Heart right ventricle (tissue), 16 donors: Measurements from ENCODE around the gene GPATCH8. TPM values are rescaled to one million over a fixed set of nuclear protein-coding genes. Genes with fewer than 3 reads are reported as not detected.

ENCODE experiments used
- ATAC-seq, 8 donors: fragments of 200-7000 bp; cut with Tn5 transposase; one replicate each; pipeline ENCODE4 v1.9.1; 2020; ENCODE audit warnings: mild to moderate bottlenecking in 8 of 8, moderate library complexity in 8 of 8, moderate number of reproducible peaks in 1 of 8
- DNase-seq, 2 donors: peaks; one replicate each; pipeline ENCODE4 v3.0.0-alpha.2; 2020
- H3K27ac ChIP-seq, 10 donors: fragments of 200-600 bp; sonication (generic) in 2 of 10; one replicate each; pipeline versions ENCODE4 v1.5.0 to v1.8.0; 2020 to 2022; ENCODE audit warnings: mild to moderate bottlenecking in 3 of 10
- H3K27me3 ChIP-seq, 7 donors: fragments of 200-600 bp; one replicate each; pipeline ENCODE4 v1.8.0; 2021 to 2022; ENCODE audit warnings: mild to moderate bottlenecking in 2 of 7
- H3K36me3 ChIP-seq, 9 donors: fragments of 200-600 bp; sonication (generic) in 1 of 9; one replicate each; pipeline versions ENCODE4 v1.5.0 to v1.8.0; 2020 to 2022; ENCODE audit warnings: mild to moderate bottlenecking in 2 of 9
- H3K4me1 ChIP-seq, 9 donors: fragments of 200-600 bp; sonication (generic) in 1 of 9; one replicate each; pipeline versions ENCODE4 v1.5.0 to v1.8.0; 2020 to 2022; ENCODE audit warnings: mild to moderate bottlenecking in 4 of 9
- H3K4me3 ChIP-seq, 10 donors: fragments of 200-600 bp; sonication (generic) in 2 of 10; one replicate each; pipeline versions ENCODE4 v1.5.0 to v1.8.0; 2020 to 2022; ENCODE audit warnings: mild to moderate bottlenecking in 7 of 10, moderate library complexity in 2 of 10
- H3K9me3 ChIP-seq, 11 donors: fragments of 200-600 bp in 10 of 11; sonication (generic) in 2 of 11; one replicate each; pipeline versions ENCODE4 v1.5.0 to v1.8.0; 2013 to 2022; ENCODE audit warnings: mild to moderate bottlenecking in 2 of 11, control low read depth in 1 of 11, moderate library complexity in 1 of 11
- CTCF ChIP-seq, 9 donors: fragments of 200-600 bp; sonication (generic) in 2 of 9; IDR thresholded peaks; one replicate each; pipeline versions ENCODE4 v1.5.0 to v1.8.0; 2021 to 2022; ENCODE audit warnings: antibody characterized with exemption in 9 of 9, mild to moderate bottlenecking in 5 of 9, moderate library complexity in 1 of 9
- WGBS, 2 donors: extraction: QIAGEN DNeasy Blood & Tissue Kit; methylation state at CpG; one replicate each; pipeline ENCODE4 v1.1.7; 2013; ENCODE audit warnings: inconsistent platforms in 1 of 2; 5-methylcytosine and 5-hydroxymethylcytosine counted together
- intact Hi-C, 10 donors: fragments of 100-400 bp; cut with DNase I; formaldehyde crosslinking; loops; one replicate each; pipeline versions ENCODE4 v1.11.1 to v1.14.2; 2022
- polyA plus RNA-seq, 2 donors: library from polyadenylated mRNA; stranded (reverse); fragments of 200-250 nt; gene quantifications; one replicate each; pipeline ENCODE4 v1.2.3, GENCODE V29; 2013
- total RNA-seq, 10 donors: library from RNA; stranded (reverse); fragmentation: NEBNext Ultra II Directional in 3 of 10; extraction: Animal tissue kit (Norgen Biotek cat#: 25700) in 3 of 10; gene quantifications; one replicate each; pipeline versions ENCODE4 v1.2.1 to v1.2.4, GENCODE V29; 2021 to 2023
- donor health status: Arrhythmogenic right ventricular cardiomyopathy.
- donor health status: ischemic (EF 13 %, LVEDD 7.1; RV severe dilation, severe dysfunction).
- donor health status: healthy with polysubstance abuse.
- donor health status: DM: no; HTN: yes; CAD: no.
- donor health status: DM: no; HTN: no; CAD: no.
- donor health status: ischemic (EF 25% LVEDD 6.9; RV normal size, moderate dysfunction).
- donor health status: ischemic (EF 25% LVEDD 5.7; RV mildly dilated, moderate dysfunction).
- donor health status: healthy.
- donor health status: DM: yes; HTN: yes; CAD: no.
- donor health status: Ischemic cardiomyopathy.
- donor health status: ischemic (EF 35%, LVEDD 5.7; RV mildly dilated, moderate dysfunction).
- donor health status: nonischemic (EF 11% LVEDD 7.7; RV severe dilation, severe dysfunction).
- donor health status: DM: yes; HTN: yes; CAD: no.
- donor health status: PGD.
- donor health status: ischemic (EF 29% LVEDD 5.4; RV normal size, mild dysfunction).
- donor health status: nonischemic (EF 23%, LVEDD 6.1; RV moderate dilation, normal function).

GPATCH8 gene
- total and polyA plus RNA-seq, 12 donors, result 5.8 to 25.1 (median 22.0) TPM

- Histone ChIP-seq H3K9me3 (no peaks in the 10 kb centered on the region), H3K27ac (no peak overlapping the region), H3K27me3 (peaks cover 0 to 25% (median 13%) of the 10 kb centered on the region in 7 donors), H3K4me1 (peaks cover 0 to 28% (median 15%) of the 10 kb centered on the region in 9 donors), H3K36me3 (no peaks in the 10 kb centered on the region), H3K4me3 (no peak overlapping the region)
- DNase-seq, result no peak
- no peak for ATAC-seq
- TF ChIP-seq CTCF (IDR thresholded peaks at IDR 0.05), result no peak
- 74 to 80% methylated on average over 9 of the region's 9 CpGs for WGBS, 2 donors
- intact Hi-C loops, result loop anchor here in 1 of 10 donors (10.0 kb wide), 1 partner anchor 124 kb away; the partner anchor contains the start of gene GPATCH8
Measured at GRCh38 chr17:44380767-44381166, 122.4 kb downstream of the GPATCH8 start.

DNA sequence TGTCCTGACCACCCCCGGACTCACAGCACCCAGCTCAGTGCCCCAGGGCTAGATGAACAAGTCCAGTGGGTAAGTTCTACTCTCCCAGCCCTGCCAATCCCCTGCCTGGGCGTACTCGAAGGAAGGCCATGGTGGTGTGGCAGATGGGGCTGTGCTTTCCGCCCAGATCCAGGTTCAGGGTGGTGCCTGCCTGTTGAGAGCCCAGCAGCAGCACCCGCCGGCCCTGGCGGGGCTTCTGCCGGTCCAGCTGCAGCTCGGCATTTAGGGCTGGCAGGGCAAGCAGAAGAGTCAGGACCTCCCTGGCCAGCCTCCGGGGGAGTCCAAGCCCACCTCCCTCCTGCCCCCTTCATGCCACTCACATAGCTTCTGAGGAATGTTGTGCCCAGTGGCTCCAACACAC lies 123.3 kb downstream of the GPATCH8 start:
- H3K4me1 ChIP-seq, result peaks cover 0 to 28% (median 11%) of the 10 kb centered on the region in 9 donors
- no peak for TF ChIP-seq CTCF (IDR thresholded peaks at IDR 0.05)
- H3K4me3 ChIP-seq, result no peak overlapping the region
- H3K9me3 ChIP-seq, result no peaks in the 10 kb centered on the region
- DNase-seq, result no peak
- H3K36me3 ChIP-seq, result no peaks in the 10 kb centered on the region
- H3K27ac ChIP-seq, result no peak overlapping the region
- H3K27me3 ChIP-seq, result peaks cover 0 to 21% (median 9%) of the 10 kb centered on the region in 7 donors
- intact Hi-C loops, result loop anchor here in 1 of 10 donors (10.0 kb wide), 1 partner anchor 125 kb away; the partner anchor contains the start of gene GPATCH8
- WGBS, 2 donors, result 90 to 94% methylated on average over 10 of the region's 10 CpGs
- no peak for ATAC-seq

- 87 to 88% methylated on average over 14 of the region's 14 CpGs for WGBS, 2 donors
- Histone ChIP-seq H3K4me1 (peaks cover 0 to 30% (median 6%) of the 10 kb centered on the region in 9 donors), H3K36me3 (no peaks in the 10 kb centered on the region), H3K27ac (no peak overlapping the region), H3K27me3 (peaks cover 0 to 9% (median 0%) of the 10 kb centered on the region in 7 donors), H3K4me3 (no peak overlapping the region), H3K9me3 (no peaks in the 10 kb centered on the region)
- ATAC-seq (no peak), DNase-seq (no peak)
- TF ChIP-seq CTCF (IDR thresholded peaks at IDR 0.05), result no peak
- intact Hi-C loops, result no loop called here
Measured at GRCh38 chr17:44378171-44378705, 125.0 kb downstream of the GPATCH8 start.

DNA sequence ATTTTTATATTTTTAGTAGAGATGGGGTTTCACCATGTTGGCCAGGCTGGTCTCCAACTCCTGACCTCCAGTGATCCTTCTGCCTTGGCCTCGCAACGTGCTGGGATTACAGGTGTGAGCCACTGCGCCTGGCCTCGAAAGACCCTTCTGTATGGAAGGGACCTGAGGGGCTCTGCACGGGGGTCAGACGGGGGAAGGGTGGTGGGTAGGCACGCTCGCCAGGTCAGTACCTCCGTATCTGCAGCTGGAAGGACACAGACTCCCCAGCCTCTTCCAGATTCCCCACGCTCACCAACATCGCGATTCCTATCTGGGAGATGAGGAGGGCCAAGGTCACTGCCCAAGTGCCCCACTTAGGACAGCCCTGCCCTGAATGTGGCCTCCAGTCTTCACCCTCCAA lies 126.4 kb downstream of the GPATCH8 start:
- DNase-seq, result no peak
- Histone ChIP-seq H3K27me3 (peaks cover 0 to 9% (median 0%) of the 10 kb centered on the region in 7 donors), H3K4me1 (peaks cover 0 to 30% (median 6%) of the 10 kb centered on the region in 9 donors), H3K4me3 (no peak overlapping the region), H3K27ac (no peak overlapping the region), H3K36me3 (no peaks in the 10 kb centered on the region), H3K9me3 (no peaks in the 10 kb centered on the region)
- ATAC-seq, result no peak
- no peak for TF ChIP-seq CTCF (IDR thresholded peaks at IDR 0.05)
- intact Hi-C loops, result no loop called here
- WGBS, 2 donors, result 84 to 85% methylated on average over 12 of the region's 12 CpGs
